HG03095 (cell line): Measurements from ENCODE around the gene MED16.
A peak's percentile ranks its signal among the peaks of the same experiment; 100 is the strongest.

Source experiments
- ATAC-seq: cut with Tn5 transposase; IDR thresholded peaks from one replicate; pipeline ENCODE4 v1.9.1; 2021; ENCODE audit warnings: moderate library complexity; ENCODE audit not compliant: unreplicated experiment

Gene MED16

GRCh38 chr19:928471-929202 is 35.6 kb upstream of the MED16 start:
- no peak for ATAC-seq

DNA sequence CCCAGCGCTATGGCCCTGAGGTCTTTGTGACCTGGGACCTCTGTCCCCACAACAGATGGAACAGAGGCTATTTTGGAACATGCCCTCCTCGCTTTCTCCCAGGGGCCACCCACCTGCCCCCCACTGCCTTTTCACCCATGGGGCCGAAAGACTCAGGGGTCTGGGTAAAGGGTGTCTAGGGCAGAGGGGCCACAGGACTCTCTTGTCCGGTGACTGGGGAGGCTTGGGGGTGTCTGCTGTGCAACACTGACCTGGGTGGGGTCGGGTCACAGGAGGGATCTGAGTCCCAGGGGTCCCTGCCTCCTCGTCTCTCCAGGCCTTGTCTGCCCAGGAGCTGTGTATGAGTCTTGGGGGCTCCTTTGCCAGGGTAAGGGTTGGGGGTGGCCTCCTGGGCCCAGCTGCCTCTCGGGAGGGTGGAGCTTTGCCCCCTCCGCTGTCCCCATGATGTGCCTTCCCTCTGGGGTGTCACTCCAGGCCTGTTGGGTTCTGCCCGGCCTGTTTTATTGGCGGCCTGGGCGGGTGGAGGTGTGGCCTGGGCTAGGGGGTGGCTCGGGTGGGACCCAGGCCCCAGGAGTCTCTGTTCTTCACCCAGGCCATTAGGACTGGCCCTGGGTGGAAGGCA is 34.9 kb upstream of the MED16 start:
- no peak for ATAC-seq

GRCh38 chr19:927351-927779 is 34.4 kb upstream of the MED16 start:
- no peak for ATAC-seq

DNA sequence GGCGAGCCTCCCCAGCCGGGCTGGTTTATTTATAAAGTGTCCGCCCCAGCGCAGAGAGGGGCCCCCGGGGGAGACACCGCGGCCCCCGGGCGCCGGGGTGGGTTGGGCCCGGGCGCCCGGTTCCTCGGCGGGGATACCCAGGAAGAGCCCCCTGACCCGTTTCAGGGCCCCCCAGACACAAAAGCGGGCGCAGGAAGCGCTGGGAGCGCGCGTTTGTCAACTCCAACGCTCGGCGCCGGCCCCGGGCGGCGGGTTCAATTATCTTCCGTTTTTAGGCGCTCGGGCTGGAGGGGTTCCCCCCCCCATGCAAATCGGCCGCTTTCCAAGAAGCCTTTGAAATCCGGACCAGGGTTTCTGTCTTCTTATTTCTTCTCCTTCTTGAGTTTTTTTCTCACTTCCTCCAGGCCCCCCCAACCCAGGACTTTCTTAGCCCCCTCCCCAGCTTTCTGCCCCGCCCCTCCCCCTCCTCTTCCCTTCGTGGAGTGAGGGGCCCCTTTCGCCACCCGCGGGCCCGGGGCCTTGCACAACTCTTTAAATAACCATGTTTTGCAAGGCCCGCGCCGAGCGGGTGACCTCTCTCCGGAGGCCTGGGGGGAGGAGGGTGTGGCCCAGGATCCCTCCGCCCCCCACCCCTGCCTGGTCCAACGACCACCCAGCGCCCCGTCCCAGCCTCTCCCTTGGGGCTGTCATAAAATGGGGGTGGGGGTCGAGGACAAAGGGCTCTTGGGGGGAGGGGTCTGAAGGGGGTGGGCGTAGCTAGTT is 33.8 kb upstream of the MED16 start:
- no peak for ATAC-seq

DNA sequence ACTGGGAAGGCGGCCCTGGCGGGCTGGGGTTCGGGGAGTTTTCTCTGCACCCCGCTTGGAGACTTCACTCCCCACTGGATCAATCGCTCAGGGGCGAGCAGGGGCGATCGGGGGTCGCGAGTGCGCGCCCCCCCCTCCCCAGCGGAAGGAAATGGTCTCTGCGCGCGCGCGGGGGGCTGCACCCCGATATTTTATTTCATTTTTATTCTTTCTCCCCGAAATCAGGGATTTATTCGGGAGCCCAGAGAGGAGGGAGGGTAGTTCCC is 33.3 kb upstream of the MED16 start:
- no peak for ATAC-seq

DNA sequence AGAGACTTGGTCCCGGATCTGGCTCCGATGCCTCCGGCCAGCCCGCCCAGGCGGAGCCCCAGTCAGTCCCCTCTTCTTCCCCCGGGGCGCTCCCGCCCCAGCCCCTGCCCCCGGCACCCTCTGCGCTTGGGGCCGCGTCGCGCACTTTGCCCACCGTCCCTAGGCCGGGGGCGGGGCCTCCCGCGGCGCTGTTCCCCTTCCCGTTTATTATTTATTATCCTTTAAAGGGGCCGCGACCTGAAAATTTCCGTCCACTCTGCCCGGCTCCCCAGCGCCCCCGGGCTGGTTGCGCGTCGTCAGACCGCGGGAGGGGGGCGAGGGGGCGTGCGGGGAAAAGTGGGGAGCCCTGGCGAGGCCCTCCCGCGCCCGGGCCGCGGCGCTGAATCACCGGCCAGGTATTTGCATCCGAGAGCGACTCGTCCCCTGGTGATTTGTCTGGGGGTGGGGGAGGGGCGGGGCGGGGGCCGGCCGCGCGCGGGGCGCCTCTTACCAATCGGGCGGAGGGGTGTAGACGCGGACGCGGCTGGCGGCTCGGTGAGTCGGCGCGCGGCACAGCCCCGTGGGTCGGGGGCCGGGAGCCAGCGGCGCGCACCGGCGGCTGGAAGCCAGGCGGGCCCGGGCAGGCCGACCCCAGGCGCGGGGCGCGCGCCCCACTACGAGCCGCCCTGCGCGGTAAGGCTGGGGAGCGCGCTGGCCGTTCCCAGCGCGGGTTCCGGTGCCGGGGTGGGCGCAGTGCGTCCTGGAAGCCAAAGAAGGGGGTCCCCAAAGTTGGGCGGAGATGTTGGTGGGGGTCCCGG is 32.7 kb upstream of the MED16 start, which contains the start of gene ARID3A:
TSS of gene ARID3A (plus strand) at position 510 of the 797 bp plus-strand sequence. CDS start 3,494 bp downstream, outside the sequence.
- ATAC-seq = peak; percentile 37

- peak; percentile 33 for ATAC-seq
These were observed 32.1 kb upstream of the MED16 start for GRCh38 chr19:925087-925525.

GRCh38 chr19:924553-925086 is 31.6 kb upstream of the MED16 start:
- no peak for ATAC-seq

DNA sequence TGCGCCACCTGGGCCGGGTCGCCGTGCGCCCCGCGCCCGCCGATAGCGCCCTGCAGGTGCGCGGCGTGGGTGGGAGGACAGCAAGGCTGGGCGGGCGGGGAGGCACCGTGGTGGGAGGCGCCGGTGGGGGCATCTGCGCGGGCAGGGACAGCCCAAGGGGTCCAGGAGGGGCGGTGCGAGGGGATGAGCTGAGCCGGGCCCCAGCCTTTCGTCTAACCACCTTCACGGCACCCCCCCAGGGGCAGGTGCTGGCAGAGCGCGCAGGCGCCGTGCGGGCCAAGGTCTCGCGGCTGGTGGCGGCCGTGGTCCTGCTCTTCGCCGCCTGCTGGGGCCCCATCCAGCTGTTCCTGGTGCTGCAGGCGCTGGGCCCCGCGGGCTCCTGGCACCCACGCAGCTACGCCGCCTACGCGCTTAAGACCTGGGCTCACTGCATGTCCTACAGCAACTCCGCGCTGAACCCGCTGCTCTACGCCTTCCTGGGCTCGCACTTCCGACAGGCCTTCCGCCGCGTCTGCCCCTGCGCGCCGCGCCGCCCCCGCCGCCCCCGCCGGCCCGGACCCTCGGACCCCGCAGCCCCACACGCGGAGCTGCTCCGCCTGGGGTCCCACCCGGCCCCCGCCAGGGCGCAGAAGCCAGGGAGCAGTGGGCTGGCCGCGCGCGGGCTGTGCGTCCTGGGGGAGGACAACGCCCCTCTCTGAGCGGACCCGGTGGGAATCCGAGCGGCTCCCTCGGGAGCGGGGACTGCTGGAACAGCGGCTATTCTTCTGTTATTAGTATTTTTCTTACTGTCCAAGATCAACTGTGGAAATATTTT is 27.3 kb upstream of the MED16 start:
- no peak for ATAC-seq

DNA sequence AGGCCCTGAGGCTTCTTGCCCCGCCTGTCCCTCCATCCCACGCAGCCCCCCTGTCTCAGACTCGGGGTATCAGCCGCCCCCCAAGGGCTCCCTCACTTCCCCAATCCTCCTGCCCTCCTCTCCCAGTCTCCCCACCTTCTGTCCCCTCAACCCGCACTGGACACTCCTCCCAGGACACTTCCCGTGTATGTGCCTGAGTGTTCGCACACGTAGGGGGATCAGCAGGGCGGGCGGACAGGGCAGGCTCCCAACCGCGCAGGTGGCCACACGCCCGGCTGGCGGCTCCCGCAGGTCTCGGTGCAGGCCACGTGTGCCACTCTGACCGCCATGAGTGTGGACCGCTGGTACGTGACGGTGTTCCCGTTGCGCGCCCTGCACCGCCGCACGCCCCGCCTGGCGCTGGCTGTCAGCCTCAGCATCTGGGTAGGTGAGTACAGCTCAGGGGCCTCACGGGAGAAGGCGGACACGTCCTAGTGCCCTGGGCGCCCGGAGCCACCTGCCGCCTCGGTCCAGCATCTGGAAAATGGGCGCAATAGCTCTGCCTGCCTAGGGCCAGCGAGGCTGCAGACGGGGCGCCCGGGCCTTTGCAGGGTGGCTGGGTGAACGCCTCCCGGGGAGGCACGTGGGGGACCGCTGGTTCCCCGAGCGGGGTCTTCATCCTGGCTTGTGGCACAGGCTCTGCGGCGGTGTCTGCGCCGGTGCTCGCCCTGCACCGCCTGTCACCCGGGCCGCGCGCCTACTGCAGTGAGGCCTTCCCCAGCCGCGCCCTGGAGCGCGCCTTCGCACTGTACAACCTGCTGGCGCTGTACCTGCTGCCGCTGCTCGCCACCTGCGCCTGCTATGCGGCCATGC is 26.4 kb upstream of the MED16 start:
- ATAC-seq = no peak

DNA sequence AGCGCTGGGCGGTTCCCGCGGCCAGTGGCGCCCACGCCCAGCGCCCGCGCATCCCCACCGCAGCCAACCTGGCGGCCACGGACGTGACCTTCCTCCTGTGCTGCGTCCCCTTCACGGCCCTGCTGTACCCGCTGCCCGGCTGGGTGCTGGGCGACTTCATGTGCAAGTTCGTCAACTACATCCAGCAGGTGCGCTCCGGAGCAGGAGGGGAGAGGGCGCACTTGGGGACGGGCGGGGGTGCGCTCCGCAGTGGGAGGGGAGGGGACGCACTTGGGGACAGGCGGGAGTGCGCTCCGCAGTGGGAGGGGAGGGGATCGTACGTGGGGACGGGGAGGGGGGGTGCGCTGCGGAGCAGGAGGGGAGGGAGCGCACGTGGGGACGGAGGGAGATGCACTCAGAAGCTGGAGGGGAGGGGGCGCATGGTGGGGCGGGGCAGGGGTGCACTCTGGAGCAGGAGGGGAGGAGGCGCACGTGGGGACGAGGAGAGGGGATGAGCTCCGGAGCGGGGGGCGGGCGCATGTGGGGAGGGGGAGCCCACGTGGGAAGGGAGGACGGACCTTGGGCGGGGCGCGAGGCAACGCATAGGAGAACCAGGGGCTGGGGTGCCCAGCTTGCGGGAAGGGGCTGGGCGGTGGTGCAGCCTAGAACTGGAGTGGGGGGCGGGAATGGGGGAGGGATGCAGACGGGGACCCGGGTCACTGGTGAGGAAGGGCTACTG is 25.7 kb upstream of the MED16 start:
- no peak for ATAC-seq

- ATAC-seq = no peak
These were observed 25.1 kb upstream of the MED16 start for GRCh38 chr19:918152-918437.

DNA sequence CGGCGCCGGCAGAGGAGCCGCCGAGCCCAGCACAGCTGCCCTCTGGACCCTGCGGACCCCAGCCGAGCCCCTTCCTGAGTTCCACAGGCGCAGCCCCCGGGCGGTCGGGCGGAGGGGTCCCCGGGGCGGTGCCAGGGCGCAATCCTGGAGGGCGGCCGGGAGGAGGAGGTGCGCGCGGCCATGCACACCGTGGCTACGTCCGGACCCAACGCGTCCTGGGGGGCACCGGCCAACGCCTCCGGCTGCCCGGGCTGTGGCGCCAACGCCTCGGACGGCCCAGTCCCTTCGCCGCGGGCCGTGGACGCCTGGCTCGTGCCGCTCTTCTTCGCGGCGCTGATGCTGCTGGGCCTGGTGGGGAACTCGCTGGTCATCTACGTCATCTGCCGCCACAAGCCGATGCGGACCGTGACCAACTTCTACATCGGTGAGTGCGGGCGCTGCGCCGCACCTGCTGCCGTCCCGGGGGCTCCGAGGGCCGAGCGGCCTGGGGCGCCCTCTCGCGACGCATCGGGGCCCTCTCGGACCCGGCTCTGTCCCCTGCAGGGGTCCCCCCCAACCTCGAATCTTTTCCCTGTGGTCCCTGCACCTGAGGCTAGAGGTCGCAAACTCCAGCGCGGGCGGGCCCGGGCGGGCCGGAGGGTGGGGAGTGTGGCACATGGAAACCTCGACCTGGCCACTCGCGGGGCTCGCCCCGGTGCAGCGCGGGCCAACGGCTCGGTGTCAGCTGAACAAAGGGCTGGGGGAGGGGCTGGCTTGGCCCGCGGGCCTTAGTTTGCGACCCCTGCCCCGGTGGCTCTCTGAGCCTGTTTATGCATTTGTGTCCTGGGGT is 24.6 kb upstream of the MED16 start, which contains the start of gene KISS1R:
TSS of gene KISS1R (plus strand) at position 11 of the 829 bp plus-strand sequence. CDS start at position 181, 170 bp downstream.
- ATAC-seq = no peak

DNA sequence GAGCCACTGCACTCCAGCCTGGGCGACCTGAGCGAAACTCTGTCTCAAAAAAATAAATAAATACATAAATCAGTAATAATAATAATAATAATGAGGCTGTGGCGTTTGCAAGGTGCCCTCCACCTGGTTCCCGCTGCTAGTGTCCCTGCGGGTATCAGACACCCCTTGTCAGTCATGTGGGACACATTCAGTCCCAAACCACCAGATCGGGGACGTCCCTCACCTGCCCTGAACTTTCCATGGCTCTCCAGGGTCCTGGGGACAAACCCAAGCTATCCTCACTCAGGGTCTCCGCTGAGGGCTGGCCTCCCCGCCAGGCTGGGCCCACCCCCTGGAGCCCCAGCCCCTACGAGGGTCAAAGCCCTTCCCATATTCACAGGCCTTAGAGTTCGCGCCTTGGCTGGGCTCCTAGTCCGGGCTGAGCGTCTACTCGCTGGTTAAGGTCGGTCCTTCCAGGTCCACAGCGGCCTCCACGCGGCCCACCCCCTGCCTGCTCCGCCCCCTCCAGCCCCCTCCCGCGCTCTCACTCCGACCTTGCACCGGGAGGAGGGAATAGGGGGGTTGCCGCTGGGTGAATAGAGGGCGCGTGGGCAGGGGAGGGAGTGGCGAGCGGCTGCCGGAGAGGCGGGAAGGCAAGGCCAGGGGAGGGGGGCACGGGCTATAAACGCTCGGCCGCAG is 23.8 kb upstream of the MED16 start:
- no peak for ATAC-seq

GRCh38 chr19:913080-913748 is 20.2 kb upstream of the MED16 start, which contains the start of gene R3HDM4:
Gene R3HDM4 (minus strand): TSS chr19:913219. CDS start chr19:913157, 62 bp downstream.
- ATAC-seq = no peak
